NCI-H2081 (cell line): ENCODE data around the gene PTGFRN.

Experiments used
- DNase-seq, 2 experiments: peaks; one replicate each; lab custom pipeline; 2025; lab: John Stamatoyannopoulos, UW

PTGFRN gene

DNA sequence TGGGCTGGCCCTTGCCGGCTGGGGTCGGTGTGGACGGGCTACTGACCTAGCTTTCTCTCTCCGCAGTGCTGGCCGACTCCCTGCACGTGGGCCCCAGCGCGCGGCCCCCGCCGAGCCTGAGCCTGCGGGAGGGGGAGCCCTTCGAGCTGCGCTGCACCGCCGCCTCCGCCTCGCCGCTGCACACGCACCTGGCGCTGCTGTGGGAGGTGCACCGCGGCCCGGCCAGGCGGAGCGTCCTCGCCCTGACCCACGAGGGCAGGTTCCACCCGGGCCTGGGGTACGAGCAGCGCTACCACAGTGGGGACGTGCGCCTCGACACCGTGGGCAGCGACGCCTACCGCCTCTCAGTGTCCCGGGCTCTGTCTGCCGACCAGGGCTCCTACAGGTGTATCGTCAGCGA lies 34.9 kb downstream of the PTGFRN start:
- no peak for DNase-seq

- no peak for DNase-seq
Observed at GRCh38 chr1:116945421-116945820, 35.7 kb downstream of the PTGFRN start.

DNA sequence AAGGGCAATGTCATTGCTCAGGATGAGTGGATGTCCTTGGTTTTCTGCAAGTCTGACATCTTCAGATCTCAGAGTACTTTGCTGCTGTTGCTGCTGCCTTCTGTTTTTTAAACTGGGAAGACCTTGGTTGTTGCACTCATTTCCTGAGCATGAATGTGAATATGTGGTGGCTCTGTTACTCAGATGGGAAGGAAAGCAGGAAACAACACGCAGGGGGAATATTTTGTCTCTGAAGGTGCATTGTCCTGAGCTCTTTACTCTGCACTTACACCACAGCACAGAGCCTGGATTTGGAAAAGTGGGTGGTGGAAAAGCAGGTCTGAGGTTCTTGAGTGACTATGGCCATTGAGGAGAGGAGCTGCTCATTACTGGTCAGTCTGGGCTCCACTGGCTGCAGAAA lies 36.3 kb downstream of the PTGFRN start:
- no peak for DNase-seq

DNA sequence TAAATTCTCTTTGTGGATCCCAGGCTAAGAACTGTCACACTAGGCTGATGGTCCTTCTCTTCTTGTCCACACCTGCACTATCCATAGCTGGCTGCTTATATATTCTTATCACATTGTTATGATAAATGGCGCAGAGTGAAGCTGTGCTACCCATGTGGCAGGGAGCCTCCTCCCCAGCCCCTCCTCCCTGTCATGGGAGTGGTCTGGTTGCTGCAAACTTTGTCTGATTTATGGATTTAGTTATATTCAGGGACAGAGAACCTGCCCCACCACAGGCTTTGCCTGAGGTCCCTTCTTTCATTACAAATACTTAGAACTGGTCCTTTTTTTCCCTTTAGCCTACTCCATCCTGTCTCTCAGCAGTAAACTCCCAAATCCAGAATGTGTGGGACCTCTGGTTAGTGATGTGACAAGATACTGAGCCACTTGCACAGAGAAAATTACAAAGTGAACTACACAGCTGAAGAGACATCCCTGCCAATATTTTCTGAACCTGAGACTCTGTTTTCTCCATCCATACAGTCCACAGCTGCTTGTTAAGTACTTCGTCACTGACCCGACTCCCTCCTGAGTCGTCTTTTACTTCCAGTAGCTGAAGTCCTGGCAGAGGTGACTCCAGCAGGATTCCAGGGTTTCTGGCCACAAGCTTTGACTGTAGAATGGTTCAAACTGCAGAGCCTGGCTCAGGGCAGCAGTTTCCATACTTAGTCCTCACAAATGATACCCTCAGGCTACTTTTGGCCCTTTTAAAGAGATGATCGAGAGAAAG lies 37.6 kb downstream of the PTGFRN start:
- no peak for DNase-seq

- DNase-seq: no peak
Observed at GRCh38 chr1:116948046-116948445, 38.3 kb downstream of the PTGFRN start.

DNA sequence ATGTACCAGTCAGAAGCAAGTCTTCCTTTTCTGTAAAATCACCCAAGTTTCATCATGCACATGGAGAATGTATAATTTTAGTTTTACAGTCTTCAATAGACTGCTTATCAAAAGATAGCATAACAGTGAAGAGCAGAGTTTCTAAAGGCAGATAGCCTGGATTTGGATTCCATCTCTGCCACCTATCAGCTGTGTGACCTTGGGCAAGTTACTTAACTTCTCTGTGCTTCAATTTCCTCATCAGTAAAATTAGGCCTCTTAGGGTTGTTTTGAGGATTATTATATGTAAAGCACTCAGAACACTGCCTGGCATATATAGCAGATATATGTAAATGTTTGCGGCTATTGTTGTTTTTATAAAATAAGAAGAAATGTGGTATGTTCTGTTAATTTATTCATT lies 38.9 kb downstream of the PTGFRN start:
- DNase-seq: no peak

DNA sequence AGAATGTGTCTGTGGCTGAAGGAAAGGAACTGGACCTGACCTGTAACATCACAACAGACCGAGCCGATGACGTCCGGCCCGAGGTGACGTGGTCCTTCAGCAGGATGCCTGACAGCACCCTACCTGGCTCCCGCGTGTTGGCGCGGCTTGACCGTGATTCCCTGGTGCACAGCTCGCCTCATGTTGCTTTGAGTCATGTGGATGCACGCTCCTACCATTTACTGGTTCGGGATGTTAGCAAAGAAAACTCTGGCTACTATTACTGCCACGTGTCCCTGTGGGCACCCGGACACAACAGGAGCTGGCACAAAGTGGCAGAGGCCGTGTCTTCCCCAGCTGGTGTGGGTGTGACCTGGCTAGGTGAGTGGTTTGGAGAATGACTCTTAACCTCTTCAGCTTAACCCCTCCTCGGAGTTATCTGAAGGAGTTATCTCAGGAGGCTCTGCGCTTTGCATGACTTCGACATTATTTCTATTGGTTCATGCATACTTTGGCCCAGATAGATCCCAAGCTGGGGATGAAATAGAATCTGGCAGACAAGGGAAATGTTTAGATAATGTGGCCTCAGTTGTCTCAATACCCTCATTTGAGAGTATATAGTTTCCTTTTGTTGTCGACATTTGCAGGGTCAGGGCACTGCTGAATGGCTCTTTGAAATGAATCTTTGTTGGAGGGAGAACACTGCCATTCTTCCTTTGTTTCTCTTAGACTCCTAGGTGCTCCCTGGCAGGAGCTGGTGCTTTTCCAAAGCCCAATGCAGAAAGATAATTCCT lies 39.7 kb downstream of the PTGFRN start:
- no peak for DNase-seq

DNA sequence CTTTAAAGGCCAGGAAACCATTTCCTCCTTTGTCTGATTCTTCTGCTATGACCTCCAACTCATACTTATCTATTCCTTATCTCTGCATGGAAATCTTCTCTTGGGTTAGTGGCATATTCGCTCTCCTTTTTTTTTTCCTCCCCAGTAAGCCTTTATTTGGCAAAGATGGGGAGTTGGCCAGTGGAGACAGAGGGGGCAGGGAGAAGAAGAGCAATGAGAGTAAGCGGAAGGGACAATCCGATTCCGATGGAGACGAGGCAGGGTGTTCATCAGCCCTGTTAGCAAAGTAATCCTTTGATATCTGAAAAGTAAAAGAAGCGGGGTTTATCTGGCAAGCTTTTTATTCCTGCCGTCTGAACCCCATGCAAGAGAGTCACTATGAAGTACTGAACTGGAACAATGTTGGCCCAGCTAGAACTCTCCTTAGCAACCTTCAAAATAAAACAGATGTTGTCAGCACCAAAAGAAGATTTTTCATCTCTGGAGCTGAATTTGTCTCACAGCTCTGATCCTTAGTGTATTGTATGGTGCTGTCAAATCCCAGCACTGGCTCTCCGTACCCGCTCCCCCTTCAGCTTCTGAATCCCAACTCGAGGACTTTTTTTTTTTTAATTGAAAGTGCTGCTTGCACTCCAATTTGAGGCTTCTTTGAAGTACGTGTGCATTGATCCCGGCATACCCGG lies 40.9 kb downstream of the PTGFRN start:
- no peak for DNase-seq

GRCh38 chr1:116951200-116951935 lies 41.7 kb downstream of the PTGFRN start:
- no peak for DNase-seq

DNA sequence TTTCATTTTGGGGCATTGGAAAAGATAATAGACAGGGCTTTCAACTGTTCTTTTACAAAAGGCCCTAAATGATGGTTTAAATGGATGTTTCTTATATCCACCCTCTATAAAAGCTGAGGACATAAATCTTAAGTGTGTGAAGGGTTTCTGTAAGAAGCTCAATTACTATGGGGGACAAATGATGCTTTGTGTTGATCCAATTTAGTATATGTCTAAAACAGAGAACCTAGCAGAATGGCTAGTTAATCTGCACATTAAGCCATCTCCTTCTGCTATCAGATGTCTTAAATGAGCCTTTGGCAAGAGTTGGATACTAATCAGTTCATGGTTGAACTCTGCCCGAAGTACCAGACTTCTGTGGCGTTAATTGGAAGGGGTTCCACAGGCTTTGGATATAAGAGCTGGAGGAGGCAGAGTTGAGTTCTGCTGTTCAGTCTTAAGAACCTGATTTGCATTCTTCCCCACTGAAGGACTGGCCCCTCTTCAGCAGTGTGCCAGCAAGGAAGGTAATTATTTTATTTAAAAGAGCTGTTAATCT lies 43.1 kb downstream of the PTGFRN start:
- DNase-seq: no peak

DNA sequence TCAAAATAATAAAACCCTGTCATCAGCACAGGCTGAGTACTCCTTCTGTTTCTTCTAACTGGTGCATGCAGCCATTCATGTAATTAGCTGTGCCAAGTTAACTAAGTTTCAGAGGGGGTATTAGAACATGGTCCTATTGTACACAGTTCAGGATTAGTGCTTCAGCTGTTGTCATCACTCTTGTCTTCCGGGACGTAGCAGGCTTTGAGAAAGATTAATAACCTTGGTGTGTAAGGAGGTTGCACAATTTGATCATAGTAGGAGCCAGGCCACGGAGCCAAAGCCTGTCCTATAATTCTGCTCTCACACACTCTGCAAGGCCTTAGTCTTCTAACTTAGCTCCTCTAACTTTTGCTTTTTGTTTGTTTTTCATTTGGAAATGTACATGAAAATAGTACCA lies 44.7 kb downstream of the PTGFRN start:
- DNase-seq: no peak

GRCh38 chr1:116956378-116956777 lies 46.7 kb downstream of the PTGFRN start:
- DNase-seq: peak in 1 of 2 experiments; percentile 52

- no peak for DNase-seq
Observed at GRCh38 chr1:116957646-116958045, 47.9 kb downstream of the PTGFRN start.

DNA sequence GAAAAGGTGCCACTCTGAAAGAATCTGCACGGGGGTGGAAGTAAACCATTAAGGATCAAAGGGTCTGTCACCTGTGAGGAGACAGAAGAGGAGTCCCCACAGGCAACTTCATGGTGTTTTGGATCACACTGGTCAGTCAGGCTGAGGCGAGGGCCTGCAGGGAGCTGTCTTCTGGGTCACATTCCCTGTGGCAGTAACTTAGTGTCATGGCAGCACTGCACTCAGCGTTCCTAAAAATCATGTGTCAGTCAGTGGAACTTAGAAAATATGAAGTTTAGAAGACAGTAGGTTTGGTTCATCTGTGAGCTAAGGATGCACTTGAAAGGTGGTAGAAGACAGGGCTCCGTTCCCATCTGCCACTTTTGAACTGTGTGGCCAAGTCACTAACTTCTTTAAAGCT lies 48.4 kb downstream of the PTGFRN start:
- DNase-seq: no peak

- no peak for DNase-seq
Observed at GRCh38 chr1:116958977-116959376, 49.3 kb downstream of the PTGFRN start.

DNA sequence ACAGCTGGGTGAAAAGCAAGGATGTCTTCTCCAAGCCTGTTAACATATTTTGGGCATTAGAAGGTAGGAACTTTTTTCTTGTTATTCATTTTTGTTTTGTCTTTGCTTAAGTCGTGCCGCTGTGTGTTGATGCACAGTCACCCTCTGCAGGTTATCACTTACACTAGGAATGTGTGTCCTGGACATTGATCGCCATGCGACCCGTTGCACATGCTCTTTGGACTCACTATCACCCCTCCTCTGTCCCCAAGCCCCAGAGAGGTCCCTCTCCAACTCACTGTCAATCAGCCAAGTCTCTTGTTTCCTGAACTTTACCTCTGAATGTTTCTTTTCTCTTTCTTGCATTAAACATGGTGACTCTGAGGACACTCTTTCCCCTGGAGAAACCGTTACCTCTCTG lies 51.9 kb downstream of the PTGFRN start:
- no peak for DNase-seq

- DNase-seq: no peak
Observed at GRCh38 chr1:116962987-116963639, 53.4 kb downstream of the PTGFRN start.

DNA sequence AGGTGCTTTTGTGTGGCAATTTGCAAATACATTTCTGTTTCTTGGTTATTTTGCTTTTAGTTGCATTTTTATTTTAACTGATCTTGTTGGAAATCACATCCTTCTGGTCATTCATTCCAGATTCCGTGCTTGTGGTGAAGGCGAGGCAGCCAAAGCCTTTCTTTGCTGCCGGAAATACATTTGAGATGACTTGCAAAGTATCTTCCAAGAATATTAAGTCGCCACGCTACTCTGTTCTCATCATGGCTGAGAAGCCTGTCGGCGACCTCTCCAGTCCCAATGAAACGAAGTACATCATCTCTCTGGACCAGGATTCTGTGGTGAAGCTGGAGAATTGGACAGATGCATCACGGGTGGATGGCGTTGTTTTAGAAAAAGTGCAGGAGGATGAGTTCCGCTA lies 57.1 kb downstream of the PTGFRN start:
- no peak for DNase-seq

GRCh38 chr1:116968724-116969123 lies 59.0 kb downstream of the PTGFRN start:
- no peak for DNase-seq

GRCh38 chr1:116971258-116971860 lies 61.6 kb downstream of the PTGFRN start:
- DNase-seq: no peak
